Kidney (tissue), 22 donors: Measurements from ENCODE around the gene OSBP. TPM values are rescaled to one million over a fixed set of nuclear protein-coding genes. Genes with fewer than 3 reads are reported as not detected.
A peak's percentile ranks its signal among the peaks of the same experiment; 100 is the strongest.

Source experiments
- DNase-seq, 5 donors: peaks; one replicate each; pipeline ENCODE4 v3.0.0-alpha.2; 2013 to 2020
- FAIRE-seq: peaks from 2 replicates; lab custom pipeline; 2012; peaks lifted over from hg19 to GRCh38; lab: Jason Lieb, UNC
- H3K27ac ChIP-seq, 2 donors: one replicate each; pipeline ENCODE4 v1.7.0; 2013; ENCODE audit warnings: low read depth in 2 of 2, low read length in 2 of 2, inconsistent platforms in 1 of 2
- H3K27me3 ChIP-seq: one replicate; pipeline ENCODE4 v1.7.1; 2013; ENCODE audit warnings: low read length, inconsistent platforms; ENCODE audit not compliant: control insufficient read depth, insufficient read depth
- H3K36me3 ChIP-seq, 3 donors: one replicate each; pipeline versions ENCODE4 v1.7.0 to v1.7.1; 2013; ENCODE audit warnings: low read length in 3 of 3, control low read depth in 1 of 3, inconsistent platforms in 1 of 3; ENCODE audit not compliant: insufficient read depth in 3 of 3, control insufficient read depth in 2 of 3
- H3K4me1 ChIP-seq, 3 donors: one replicate each; pipeline versions ENCODE4 v1.7.0 to v1.7.1; 2013; ENCODE audit warnings: low read length in 3 of 3, inconsistent platforms in 1 of 3, low read depth in 1 of 3; ENCODE audit not compliant: control insufficient read depth in 2 of 3, insufficient read depth in 2 of 3
- H3K4me3 ChIP-seq, 3 donors: one replicate each; pipeline versions ENCODE4 v1.7.0 to v1.8.1; 2013; ENCODE audit warnings: low read length in 3 of 3, control low read depth in 1 of 3, inconsistent platforms in 1 of 3
- H3K9ac ChIP-seq, 3 donors: one replicate each; pipeline versions ENCODE4 v1.7.0 to v1.7.1; 2013; ENCODE audit warnings: low read length in 3 of 3, control low read depth in 1 of 3, inconsistent platforms in 1 of 3
- H3K9me3 ChIP-seq, 3 donors: one replicate each; pipeline versions ENCODE4 v1.7.0 to v1.7.1; 2013; ENCODE audit warnings: low read length in 3 of 3, control low read depth in 1 of 3, inconsistent platforms in 1 of 3; ENCODE audit not compliant: control insufficient read depth in 2 of 3, insufficient read depth in 1 of 3
- CTCF ChIP-seq: IDR thresholded peaks from 3 replicates; pipeline ENCODE4 v1.5.1; 2012; ENCODE audit warnings: mild to moderate bottlenecking, moderate library complexity, borderline replicate concordance; ENCODE audit not compliant: insufficient read depth; ENCODE audit errors: extremely low read depth
- intact Hi-C: fragments of 100-400 bp; cut with DNase I; formaldehyde crosslinking; loops from one replicate; pipeline ENCODE4 v1.11.1; 2022
- long read RNA-seq, 10 donors: library from polyadenylated mRNA in 1 of 10; unstranded in 1 of 10; transcript quantifications; one replicate each; pipeline ENCODE4 v2.0.0 and lab custom pipeline, GENCODE V29; 2021 to 2026
- polyA plus RNA-seq: library from polyadenylated mRNA; stranded (reverse); fragments of 350-450 nt; fragmentation: Illumina TruSeq; extraction: RNeasy Lipid Tissue Mini Kit (QIAGEN cat#74804); gene quantifications from one replicate; pipeline ENCODE4 v1.2.3, GENCODE V29; 2014; ENCODE audit warnings: low read depth, low replicate concordance; ENCODE audit not compliant: insufficient read depth
- total RNA-seq: library from RNA; stranded (reverse); fragmentation: NEBNext Ultra II Directional; extraction: Animal tissue kit (Norgen Biotek cat#: 25700); gene quantifications from one replicate; pipeline ENCODE4 v1.2.1, GENCODE V29; 2021
- donor health status: control.
- donor health status: control.
- donor health status: control.
- donor health status: control.
- donor health status: control.
- donor health status: DM: yes; HTN: yes; CAD: no.
- donor health status: Normal renal cell carcinoma (clear cell type).

Gene OSBP
- 53.8 TPM for total RNA-seq
- polyA plus RNA-seq: 25.9 TPM
- long read RNA-seq, donor 1, full-length matches to known transcripts: 6 of 6 reads
- long read RNA-seq, donor 1, partial matches to known transcripts: 0 of 6 reads
- long read RNA-seq, donor 1, other reads (novel, unspliced or antisense): 0 of 6 reads
- long read RNA-seq, donor 2, full-length matches to known transcripts: 4 of 4 reads
- long read RNA-seq, donor 2, partial matches to known transcripts: 0 of 4 reads
- long read RNA-seq, donor 2, other reads (novel, unspliced or antisense): 0 of 4 reads
- long read RNA-seq, donor 3, full-length matches to known transcripts: 12 of 12 reads
- long read RNA-seq, donor 3, partial matches to known transcripts: 0 of 12 reads
- long read RNA-seq, donor 3, other reads (novel, unspliced or antisense): 0 of 12 reads
- long read RNA-seq, donor 4, full-length matches to known transcripts: 2 of 2 reads
- long read RNA-seq, donor 4, partial matches to known transcripts: 0 of 2 reads
- long read RNA-seq, donor 4, other reads (novel, unspliced or antisense): 0 of 2 reads
- long read RNA-seq, donor 5, partial matches to known transcripts: 0 of 1 reads
- long read RNA-seq, donor 5, other reads (novel, unspliced or antisense): 0 of 1 reads
- long read RNA-seq, donor 6: 0 reads
- long read RNA-seq, donor 7, full-length matches to known transcripts: 56 of 105 reads
- long read RNA-seq, donor 7, partial matches to known transcripts: 30 of 105 reads
- long read RNA-seq, donor 7, other reads (novel, unspliced or antisense): 19 of 105 reads
- long read RNA-seq, donor 8: 0 reads
- long read RNA-seq, donor 9, full-length matches to known transcripts: 1 of 1 reads
- long read RNA-seq, donor 9, partial matches to known transcripts: 0 of 1 reads
- long read RNA-seq, donor 9, other reads (novel, unspliced or antisense): 0 of 1 reads
- long read RNA-seq, donor 10, full-length matches to known transcripts: 7 of 7 reads
- long read RNA-seq, donor 10, partial matches to known transcripts: 0 of 7 reads
- long read RNA-seq, donor 10, other reads (novel, unspliced or antisense): 0 of 7 reads

GRCh38 chr11:59615637-59616395 is at the start of gene OSBP:
TSS of gene OSBP (minus strand) at chr11:59615774. CDS start at chr11:59615664, 110 bp downstream.
- H3K9me3 ChIP-seq: no peaks in the 10 kb centered on the region
- H3K36me3 ChIP-seq: peaks cover 0 to 2% (median 0%) of the 10 kb centered on the region in 3 donors
- no peaks in the 10 kb centered on the region for H3K27me3 ChIP-seq
- peak; percentile 99 to 100 (median 100) for DNase-seq
- H3K4me3 ChIP-seq: peak within 1 kb of the TSS; percentile 84 to 97 (median 85)
- intact Hi-C loops: no loop called here
- H3K9ac ChIP-seq: peak within 1 kb of the TSS; percentile 75 to 97 (median 87)
- TF ChIP-seq CTCF: no peak
- peak; percentile 99 for FAIRE-seq
- H3K4me1 ChIP-seq: peaks cover 0 to 27% (median 20%) of the 10 kb centered on the region in 3 donors
- peak within 1 kb of the TSS; percentile 93 to 98 for H3K27ac ChIP-seq

- TF ChIP-seq CTCF: no peak
- intact Hi-C loops: no loop called here
- H3K27ac ChIP-seq: no peak overlapping the region
- H3K9me3 ChIP-seq: no peaks in the 10 kb centered on the region
- peaks cover 0 to 16% (median 10%) of the 10 kb centered on the region in 3 donors for H3K4me1 ChIP-seq
- FAIRE-seq (no peak), DNase-seq (no peak)
- H3K27me3 ChIP-seq: no peaks in the 10 kb centered on the region
- peaks cover 15 to 48% (median 24%) of the 10 kb centered on the region in 3 donors for H3K36me3 ChIP-seq
- no peak overlapping the region for H3K4me3 ChIP-seq
- peak overlapping the region in 1 of 3 donors; percentile 13 for H3K9ac ChIP-seq
Measured at GRCh38 chr11:59660621-59661020, 45.0 kb upstream of the OSBP start.

- TF ChIP-seq CTCF: no peak
- H3K9me3 ChIP-seq: no peaks in the 10 kb centered on the region
- H3K27ac ChIP-seq: no peak overlapping the region
- intact Hi-C loops: no loop called here
- H3K27me3 ChIP-seq: no peaks in the 10 kb centered on the region
- H3K4me3 ChIP-seq: no peak overlapping the region
- FAIRE-seq (no peak), DNase-seq (no peak)
- peaks cover 0 to 16% (median 10%) of the 10 kb centered on the region in 3 donors for H3K4me1 ChIP-seq
- H3K36me3 ChIP-seq: peaks cover 17 to 51% (median 30%) of the 10 kb centered on the region in 3 donors
- no peak overlapping the region for H3K9ac ChIP-seq
Measured at GRCh38 chr11:59659981-59660380, 44.4 kb upstream of the OSBP start.
